Non-pigmented ciliary epithelial cell (primary cell): ENCODE measurements around the gene SYTL2.
"Not testable (repeated sequence)": the region's sequence is repeated elsewhere in the genome, so short reads cannot be mapped to it uniquely, and the experiment has no call there.

Experiments
- DNase-seq: peaks from one replicate; pipeline ENCODE4 v3.0.0-alpha.2; 2010; ENCODE audit warnings: low read depth

Gene SYTL2

DNA sequence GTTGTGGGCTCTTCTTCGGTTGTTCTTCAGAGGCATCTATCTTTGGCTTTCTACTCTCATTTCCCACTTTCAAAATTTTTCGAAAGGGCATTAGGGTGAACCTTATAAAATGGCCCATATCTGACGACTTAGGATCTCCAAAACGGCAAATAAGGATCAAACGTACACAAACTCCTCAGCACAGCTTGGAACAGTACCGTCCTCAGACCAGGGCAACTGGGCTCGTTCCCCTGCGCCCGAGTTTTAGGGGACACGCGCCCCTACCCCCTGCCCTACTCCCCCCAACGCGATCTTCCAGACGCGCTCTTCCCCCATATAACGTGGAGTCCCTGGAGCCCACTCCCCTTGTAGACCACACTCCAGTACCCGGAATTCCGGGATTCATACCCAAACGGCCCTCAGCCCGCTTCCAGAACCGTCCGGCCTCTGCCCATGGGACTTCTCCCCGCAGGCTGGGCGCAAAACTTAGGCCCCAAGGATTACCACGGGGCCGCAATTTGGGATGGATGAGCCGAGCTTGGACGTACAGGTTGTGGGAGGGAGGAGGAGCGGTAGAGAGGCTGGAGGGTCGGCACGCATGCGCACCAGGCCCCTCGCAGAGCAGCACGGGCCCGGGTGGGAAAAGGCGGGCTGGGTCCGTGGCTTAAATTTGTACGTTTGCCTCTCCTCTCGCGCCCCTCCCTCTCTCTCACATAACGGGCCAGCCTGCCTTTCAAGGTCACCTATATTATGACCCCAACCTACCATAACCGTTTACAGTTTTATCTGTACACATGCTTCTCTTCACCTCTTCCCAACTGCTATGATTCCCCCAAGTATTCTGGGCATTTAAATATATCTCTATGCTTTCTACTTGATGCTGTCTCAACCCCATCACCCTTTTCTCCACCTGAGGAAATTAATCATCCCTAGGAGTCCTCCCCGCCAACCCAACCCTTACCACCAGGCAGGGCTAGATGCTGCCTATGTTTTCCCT lies 128.3 kb downstream of the SYTL2 start:
- DNase-seq = no peak

DNA sequence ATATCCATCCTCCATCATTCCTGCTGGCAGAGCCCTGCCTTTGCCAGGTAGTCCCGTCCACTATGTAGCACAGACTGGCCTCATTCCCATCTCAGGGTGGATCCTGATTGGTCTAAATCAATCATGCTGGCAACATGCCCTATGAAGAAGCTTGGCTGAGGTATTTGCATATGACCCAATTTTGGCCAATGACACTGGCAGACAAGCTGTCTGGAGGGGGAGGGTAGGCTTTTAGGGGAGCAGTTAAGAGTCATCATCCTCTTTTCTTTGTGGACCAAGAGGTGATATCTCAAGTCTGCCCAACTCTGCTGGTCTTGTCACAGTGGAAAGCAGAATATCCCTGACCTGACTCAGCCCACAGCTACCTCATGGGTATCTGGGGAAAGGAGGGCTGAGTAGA lies 130.0 kb downstream of the SYTL2 start:
- DNase-seq = no peak

DNA sequence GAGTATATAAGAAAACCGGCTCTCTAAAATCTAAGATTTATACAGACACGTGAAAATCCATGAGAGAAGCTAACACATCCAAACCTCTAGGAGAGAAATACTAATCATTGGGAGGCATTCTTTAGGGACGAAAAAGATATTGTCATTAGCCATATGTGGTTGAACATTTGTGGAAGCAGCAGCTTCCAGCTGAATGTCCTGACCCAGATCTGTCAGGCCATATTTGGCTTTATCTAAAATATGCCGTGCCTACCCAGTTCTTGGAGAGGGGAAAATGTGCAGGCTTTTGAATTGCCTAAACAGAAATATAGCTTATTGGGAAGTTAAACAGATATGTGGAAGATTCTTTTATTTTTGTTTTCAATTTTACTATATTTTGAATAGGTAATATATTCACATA lies 131.4 kb downstream of the SYTL2 start:
- no peak for DNase-seq

DNA sequence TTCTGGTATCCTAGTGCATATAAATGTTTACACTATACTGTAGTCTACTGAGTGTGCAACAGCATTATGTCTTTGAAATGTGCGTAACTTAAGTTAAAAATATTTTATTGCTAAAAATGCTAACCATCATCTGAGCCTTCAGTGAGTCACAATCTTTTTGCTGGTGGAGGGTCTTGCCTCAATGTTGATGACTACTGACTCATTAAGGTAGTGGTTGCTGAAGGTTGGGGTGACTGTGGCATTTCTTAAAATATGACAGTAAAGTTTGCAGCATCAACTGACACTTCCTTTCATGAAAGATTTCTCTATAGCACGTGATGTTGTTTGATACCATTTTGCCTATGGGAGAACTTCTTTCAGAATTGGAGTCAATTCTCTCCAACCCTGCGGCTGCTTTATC lies 137.5 kb downstream of the SYTL2 start:
- no peak for DNase-seq

DNA sequence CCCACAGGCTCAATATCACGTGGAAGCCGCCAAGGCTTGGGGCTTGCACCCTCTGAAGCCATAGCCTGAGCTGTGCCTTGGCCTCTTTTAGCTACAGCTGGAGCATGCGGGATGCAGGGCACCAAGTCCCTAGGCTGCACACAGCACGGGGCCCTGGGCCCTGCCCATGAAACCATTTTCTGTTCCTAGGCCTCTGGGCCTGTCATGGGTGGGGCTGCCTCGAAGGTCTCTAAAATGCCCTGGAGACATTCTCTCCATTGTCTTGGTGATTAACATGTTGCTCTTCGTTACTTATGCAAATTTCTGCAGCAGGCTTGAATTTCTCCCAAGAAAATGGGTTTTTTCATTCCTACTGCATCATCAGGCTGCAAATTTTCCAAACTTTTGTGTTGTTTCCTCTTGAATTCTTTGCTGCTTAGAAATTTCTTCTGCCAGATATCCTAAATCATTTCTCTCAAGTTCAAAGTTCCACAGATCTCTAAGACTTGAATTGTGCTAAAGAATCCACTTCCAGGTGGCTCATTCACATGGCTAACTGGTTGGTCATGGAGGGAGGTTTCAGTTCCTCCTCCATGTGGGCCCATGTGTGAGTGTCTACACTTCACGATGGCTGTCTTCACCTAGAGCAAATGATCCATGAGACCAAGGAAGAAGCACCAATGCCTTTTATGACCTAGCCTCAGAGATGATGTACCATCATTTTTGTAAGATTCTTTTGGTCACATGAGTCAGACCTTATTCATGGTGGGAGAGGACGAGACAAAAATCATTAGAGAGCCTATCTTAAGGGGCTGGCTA lies 138.6 kb downstream of the SYTL2 start:
- no peak for DNase-seq

DNA sequence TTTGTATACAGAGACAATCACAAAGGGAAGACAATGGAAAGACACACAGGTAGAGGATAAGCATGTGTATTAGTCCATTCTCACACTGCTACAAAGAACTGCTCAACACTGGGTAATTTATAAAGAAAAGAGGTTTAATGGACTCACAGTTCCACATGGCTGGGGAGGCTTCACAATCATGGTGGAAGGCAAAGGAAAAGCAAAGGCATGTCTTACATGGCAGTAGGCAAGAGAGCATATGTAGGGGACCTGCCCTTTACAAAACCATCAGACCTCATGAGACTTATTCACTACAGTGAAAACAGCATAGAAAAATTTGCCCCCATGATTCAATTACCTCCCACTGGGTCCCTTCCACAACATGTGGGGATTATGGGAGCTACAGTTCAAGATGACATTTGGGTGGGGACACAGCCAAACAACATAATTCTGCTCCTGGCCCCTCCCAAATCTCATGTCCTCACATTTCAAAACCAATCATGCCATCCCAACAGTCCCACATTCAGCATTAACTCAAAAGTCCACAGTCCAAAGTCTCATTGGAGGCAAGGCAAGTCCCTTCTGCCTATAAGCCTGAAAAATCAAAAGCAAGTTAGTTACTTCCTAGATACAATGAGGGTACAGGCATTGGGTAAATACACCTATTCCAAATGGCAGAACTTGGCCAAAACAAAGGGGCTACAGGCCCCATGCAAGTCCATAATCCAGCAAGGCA lies 139.8 kb downstream of the SYTL2 start:
- not testable (repeated sequence) for DNase-seq

GRCh38 chr11:85668157-85668556 lies 142.8 kb downstream of the SYTL2 start:
- no peak for DNase-seq

GRCh38 chr11:85666687-85667086 lies 144.3 kb downstream of the SYTL2 start:
- DNase-seq = no peak

DNA sequence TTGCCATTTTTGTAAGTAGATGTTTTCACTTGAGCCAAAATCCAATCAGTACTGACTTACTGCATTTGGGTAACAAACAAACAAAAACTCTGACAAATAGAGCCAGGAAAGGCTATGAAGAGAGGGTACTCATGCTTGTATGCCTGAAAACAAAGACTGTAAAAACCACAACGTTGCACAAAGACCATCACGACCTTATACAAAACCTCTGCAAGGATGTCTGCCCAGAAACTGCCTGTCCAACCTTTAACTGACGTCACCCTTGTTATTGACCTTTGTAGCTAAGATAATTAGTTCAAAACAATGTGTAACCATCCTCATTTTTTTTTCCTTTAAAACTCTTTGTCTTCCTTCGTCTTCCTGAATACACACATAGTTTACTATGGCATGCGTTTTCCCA lies 145.2 kb downstream of the SYTL2 start:
- no peak for DNase-seq

DNA sequence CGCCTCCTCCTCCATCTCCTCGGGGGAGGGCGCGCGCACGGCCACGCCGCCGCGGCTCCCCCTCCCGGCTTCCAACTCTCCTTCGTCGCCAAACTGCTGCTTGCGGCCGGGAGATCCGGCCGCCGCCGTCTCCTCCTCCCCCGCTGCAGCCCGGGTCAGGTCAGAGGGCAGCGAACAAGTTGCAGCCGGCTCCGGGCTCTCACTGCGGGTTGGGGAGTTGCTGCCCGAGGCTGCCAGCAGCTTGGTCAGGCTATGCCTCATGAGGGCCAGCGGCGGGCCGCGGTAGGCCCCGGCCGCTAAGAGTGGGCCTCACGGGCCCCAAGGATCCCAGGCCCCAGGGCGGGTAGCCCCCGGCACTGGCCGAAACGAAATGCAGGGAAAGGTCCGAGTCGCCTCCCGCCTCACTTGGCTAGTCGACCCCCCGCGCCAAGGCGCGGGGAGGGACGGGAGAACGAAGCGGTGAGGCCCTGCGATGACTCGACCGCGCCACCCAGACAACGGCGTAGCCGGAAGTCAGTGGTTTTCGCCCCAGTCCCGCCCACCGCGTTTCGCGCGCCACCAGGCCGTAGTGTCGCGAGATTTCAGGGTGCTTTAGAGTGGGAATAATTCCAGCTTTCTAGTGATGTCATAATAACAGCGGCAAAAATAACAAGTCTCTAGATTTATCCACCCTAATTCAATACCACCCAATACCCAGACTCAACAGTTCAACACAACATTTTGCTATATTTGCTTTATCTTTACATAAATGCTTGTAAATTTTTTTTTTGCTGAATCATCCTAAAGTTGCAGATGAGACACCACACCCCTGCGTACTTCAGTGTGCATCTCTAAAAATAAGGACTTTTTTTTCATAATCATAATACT lies 146.1 kb downstream of the SYTL2 start, which contains the start of gene CREBZF:
Gene CREBZF, minus strand, starts transcription at position 515 of the 867 bp plus-strand sequence. Its CDS starts 254 bp downstream, at position 261.
- peak; percentile 68 for DNase-seq

DNA sequence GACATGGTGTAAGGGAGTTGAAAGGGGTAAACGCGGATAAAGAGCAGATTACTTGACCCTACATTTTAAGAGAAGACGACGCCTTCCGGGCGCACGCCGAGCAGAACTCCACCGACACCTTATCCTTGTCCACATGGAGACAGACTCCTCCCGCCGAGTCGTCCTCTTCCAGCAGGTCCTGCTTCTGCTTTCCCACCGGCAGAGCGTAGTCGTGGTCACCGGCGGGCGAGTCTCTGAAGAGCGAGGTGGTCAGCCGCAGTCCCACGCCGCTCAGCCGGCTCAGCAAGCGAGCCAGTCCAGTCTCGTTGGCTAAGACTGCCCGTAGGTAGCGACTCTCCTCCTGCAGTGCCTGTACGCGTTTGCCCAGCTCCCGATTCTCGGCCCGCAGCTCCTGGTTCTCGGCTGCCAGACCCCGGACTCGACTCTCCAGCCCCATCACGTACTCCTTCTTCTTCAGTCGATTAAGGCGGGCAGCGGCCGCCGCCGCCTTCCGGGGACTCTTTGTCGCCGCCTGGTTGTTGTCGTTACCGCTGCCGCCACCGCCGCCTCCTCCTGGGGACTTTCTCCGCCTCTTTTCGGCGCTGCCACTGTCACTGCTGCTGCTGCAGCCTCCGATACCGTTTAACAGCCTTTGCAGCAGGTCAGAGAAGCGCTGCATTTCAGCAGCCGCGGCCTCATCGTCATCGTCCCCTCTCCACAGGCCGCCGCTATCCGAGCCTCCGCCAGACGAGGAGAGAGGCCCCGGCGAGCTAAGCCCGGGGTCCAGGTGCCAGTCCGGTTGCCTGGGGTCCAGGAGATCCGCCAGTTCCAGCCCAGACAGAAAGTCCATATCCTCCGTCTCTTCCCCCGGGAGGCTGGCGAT lies 147.0 kb downstream of the SYTL2 start:
- DNase-seq = no peak

DNA sequence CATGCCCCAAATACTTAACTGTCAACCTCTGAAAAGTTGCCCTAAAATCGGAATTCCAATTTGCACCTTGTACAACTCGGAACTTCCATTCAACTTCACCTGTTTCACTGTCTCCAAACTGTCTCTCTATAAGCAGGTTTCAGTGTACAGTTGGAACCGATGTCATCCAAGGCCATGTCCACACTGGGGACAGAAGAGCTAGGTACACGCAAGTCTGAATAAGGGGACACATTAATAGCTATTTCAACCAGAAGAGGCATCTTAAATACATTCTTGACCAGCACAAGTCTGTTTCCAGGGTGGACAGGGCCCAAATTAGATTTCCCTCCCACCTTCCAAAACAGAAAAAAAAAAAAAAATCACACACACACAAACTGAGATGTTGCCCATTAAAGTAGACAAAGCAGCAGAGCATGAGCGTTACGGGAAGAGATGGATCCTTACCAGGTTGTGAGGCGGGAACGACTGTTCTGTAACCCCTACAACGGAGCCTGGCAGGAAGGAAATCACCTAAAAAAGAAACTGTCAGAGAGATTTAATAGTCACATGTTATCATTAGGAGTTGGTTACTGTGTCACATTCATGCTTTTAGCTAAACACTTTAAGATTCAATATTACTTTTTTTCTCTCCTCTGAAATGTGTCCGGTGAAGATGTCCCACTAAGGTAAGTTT lies 147.7 kb downstream of the SYTL2 start:
- no peak for DNase-seq

DNA sequence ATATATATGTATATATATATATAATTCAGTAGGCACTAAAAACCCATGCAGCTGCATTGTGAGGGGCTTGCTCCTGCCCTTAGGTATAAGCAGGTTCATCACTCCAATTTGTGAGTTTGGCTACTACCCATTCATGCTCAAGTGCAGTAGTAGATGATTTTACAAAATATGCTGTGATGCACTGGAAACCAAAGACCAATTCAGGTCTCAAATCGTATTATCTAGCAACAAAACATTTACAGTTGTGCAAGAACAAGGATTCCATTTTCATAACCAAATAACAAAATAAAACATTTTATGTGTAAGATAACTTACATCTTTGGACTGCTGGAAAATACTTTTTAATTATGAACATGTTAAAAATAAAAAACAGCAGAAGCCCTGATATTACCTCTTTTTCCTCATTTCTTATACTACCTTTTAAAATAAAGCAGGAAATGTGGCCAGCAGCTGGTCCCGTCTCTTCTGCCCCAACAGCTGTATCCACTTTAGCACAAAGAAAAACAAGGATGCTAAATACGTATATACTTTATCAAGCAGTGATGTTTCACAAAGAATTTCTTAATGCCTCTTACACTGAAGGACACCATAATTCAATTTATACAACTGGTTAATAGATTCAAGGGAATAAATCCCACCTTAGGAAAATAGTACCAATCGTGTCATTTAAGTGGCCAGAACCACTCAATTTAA lies 148.8 kb downstream of the SYTL2 start:
- DNase-seq = no peak

GRCh38 chr11:85658180-85658579 lies 152.8 kb downstream of the SYTL2 start:
- no peak for DNase-seq

DNA sequence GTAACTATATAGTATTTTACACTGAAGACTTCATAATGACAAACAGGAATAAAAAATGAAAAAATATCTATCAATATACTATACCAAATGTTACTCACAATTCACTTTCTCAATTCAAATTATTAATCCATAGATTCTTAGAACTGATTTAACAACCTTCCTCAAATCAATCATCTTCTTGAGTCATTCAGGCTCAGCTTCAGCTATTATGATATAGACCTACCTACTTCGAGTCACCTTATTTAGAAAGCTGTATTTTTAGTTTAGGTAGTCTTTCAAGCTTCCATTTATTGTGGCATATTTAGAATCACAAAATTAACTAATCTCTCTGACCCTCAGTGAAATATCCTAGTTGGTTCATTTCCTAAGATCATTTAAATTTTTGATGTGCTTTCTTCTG lies 154.2 kb downstream of the SYTL2 start:
- no peak for DNase-seq

GRCh38 chr11:85654343-85654742 lies 156.6 kb downstream of the SYTL2 start:
- DNase-seq = not testable (repeated sequence)

DNA sequence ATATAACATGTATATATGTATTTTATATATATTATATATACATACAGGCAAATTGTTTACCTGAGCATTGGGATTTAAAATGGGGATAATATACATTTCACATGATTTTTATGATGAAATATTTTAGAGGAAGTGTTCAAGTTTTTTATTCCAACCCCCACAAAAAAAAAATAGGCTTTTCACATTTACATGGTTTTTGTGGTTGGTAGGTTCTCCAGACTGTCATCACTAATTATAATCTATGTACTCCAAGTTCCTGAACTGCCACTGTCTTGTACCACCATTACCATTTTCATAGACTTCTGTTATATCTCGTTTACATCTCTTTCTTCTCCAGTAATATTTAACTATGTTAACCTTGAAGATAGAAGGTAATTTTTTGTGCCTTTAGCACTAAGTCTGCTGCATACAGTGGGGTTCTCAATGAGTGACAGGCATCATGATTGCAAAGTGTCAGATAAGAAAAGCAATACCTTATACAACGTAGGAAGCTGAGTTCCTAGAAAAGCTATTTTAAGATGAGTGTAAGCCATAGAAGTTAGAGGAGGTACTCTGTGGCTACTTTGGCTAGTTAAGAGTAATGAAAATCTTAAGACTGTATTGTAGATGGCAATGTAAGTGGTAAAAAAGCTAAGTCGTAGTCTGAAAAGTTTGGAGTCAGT lies 158.0 kb downstream of the SYTL2 start:
- DNase-seq = no peak

GRCh38 chr11:85651118-85651517 lies 159.8 kb downstream of the SYTL2 start:
- no peak for DNase-seq
